ENCODE data around the gene FBXL15.

DNA sequence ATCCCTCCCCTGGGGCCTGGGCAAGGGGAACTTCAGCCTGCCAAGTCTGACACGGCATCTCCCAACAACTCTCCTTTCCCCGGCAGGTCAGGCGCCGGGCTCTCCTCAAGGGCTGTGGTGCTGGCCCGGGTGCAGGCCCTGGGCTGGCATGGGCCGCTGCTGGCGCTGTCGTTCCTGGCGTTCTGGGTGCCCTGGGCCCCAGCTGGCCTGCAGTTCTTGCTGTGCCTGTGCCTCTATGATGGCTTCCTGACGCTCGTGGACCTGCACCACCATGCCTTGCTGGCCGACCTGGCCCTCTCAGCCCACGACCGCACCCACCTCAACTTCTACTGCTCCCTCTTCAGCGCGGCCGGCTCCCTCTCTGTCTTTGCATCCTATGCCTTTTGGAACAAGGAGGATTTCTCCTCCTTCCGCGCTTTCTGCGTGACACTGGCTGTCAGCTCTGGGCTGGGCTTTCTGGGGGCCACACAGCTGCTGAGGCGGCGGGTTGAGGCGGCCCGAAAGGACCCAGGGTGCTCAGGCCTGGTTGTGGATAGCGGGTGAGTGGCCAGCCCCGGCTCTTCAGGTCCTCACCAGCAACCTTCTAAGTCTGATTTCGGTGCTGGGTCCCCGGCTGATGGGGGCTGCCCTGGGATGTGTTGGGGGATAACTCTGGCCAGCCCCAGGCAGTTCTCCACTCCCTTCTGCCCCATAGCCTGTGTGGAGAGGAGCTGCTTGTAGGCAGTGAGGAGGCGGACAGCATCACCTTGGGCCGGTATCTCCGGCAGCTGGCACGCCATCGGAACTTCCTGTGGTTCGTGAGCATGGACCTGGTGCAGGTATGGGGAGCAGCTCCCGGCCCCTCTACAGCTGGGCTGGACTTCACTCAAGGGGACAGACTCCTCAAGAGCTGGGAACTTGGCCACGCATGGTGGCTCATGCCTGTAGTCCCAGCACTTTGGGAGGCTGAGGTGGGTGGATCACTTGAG is 50.2 kb downstream of the FBXL15 start:
- TF ChIP-seq, protein P1, sequence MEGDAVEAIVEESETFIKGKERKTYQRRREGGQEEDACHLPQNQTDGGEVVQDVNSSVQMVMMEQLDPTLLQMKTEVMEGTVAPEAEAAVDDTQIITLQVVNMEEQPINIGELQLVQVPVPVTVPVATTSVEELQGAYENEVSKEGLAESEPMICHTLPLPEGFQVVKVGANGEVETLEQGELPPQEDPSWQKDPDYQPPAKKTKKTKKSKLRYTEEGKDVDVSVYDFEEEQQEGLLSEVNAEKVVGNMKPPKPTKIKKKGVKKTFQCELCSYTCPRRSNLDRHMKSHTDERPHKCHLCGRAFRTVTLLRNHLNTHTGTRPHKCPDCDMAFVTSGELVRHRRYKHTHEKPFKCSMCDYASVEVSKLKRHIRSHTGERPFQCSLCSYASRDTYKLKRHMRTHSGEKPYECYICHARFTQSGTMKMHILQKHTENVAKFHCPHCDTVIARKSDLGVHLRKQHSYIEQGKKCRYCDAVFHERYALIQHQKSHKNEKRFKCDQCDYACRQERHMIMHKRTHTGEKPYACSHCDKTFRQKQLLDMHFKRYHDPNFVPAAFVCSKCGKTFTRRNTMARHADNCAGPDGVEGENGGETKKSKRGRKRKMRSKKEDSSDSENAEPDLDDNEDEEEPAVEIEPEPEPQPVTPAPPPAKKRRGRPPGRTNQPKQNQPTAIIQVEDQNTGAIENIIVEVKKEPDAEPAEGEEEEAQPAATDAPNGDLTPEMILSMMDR (IDR thresholded peaks at IDR 0.05) = no peak
- TF ChIP-seq POLR2A (IDR thresholded peaks at IDR 0.05; ENCODE audit: low read depth) = no peak
- no peak for TF ChIP-seq POLR2AphosphoS5 (IDR thresholded peaks at IDR 0.05)

All from esophagus muscularis mucosa (tissue), 3 donors.